ENCODE results near the gene P2RX5.

P2RX5 gene

GRCh38 chr17:3681565-3681964 is 14.4 kb downstream of the P2RX5 start:
- no peak for DNase-seq (ENCODE audit: low read depth)

DNA sequence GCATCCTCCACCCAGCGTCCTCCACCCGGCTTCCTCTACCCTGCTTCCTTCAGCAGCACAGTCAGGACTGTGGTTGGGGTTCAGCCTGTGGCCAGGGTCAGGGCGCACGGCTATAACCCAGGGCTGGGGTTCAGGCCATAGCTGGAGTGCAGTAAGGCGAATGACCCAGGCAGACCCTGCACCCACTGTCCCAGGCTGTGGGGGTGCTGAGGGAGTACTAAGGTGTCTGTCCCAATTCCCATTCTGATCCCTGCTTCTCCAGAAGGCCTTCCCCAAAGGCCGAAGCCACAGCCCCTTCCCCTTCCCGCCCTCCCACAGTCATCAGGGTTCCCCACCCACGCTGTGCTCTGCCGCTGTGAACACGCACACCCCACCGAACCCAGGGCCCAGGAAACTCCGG is 14.9 kb downstream of the P2RX5 start:
- DNase-seq (ENCODE audit: low read depth), result no peak

- DNase-seq (ENCODE audit: low read depth), result no peak
Measured at GRCh38 chr17:3679531-3680126, 16.3 kb downstream of the P2RX5 start.

GRCh38 chr17:3678821-3679530 is 17.0 kb downstream of the P2RX5 start:
- no peak for DNase-seq (ENCODE audit: low read depth)

GRCh38 chr17:3678095-3678820 is 17.7 kb downstream of the P2RX5 start:
- DNase-seq (ENCODE audit: low read depth), result no peak

DNA sequence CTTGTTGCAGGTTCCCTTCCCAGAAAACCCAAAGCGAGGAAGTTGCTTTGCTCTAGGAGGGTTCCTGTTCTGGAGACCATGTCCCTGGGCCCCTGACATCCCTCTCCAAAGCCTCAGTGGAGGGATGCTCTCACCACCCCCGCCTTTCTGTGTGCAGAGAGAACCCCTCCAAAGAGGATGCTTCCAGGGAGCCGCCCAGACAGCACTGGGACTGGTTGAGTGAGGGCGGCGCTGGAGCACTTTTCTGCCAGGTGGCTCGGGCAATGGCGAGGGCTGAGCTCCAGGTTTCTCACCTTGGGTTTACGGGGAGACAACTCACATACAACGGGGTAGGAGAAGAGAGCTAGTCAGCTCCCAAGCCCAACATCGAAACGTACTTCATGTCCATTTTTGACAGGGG is 20.1 kb downstream of the P2RX5 start:
- no peak for DNase-seq (ENCODE audit: low read depth)

DNA sequence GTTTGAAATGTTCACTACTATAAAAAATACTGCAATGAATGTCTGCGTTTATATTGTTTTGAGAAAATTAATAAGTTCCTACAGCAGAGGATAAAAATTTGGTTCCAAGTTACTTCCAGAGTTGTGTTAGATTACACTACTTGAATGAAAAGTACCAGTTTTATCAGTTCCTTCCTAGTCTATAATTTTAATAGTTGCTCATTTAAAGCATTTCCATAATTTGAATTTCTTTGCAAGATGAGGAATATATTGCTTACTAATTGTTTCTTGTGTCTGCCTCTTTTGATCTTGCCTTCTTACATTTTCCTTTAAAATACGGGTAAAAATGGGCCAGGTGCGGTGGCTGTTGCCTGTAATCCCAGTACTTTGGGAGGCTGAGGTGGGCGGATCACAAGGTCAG is 23.4 kb downstream of the P2RX5 start:
- no peak for DNase-seq (ENCODE audit: low read depth)

DNA sequence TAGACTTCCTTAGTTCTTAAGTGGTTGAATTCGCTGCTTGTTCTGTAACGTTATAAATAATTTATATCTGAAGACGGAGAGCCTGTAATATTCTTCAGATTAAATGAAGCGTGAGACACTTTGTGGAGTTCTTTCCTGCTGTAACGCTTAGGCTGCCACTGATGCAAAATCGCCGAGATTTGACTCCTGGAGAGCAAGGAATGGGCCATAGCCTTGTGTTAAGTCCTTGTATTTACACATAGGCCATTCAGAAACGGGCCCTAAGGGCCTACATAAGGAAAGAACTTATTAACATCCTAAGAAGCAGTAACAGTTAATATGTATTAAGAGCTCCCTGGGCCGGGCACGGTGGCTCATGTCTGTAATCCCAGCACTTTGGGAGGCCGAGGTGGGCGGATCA is 26.4 kb downstream of the P2RX5 start:
- no peak for DNase-seq (ENCODE audit: low read depth)

DNA sequence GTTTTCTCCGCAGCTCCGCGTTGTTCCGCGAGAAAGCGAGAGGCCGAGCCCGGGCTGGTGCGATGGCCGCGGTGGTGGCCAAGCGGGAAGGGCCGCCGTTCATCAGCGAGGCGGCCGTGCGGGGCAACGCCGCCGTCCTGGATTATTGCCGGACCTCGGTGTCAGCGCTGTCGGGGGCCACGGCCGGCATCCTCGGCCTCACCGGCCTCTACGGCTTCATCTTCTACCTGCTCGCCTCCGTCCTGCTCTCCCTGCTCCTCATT is 26.9 kb downstream of the P2RX5 start:
- DNase-seq (ENCODE audit: low read depth), result no peak

DNA sequence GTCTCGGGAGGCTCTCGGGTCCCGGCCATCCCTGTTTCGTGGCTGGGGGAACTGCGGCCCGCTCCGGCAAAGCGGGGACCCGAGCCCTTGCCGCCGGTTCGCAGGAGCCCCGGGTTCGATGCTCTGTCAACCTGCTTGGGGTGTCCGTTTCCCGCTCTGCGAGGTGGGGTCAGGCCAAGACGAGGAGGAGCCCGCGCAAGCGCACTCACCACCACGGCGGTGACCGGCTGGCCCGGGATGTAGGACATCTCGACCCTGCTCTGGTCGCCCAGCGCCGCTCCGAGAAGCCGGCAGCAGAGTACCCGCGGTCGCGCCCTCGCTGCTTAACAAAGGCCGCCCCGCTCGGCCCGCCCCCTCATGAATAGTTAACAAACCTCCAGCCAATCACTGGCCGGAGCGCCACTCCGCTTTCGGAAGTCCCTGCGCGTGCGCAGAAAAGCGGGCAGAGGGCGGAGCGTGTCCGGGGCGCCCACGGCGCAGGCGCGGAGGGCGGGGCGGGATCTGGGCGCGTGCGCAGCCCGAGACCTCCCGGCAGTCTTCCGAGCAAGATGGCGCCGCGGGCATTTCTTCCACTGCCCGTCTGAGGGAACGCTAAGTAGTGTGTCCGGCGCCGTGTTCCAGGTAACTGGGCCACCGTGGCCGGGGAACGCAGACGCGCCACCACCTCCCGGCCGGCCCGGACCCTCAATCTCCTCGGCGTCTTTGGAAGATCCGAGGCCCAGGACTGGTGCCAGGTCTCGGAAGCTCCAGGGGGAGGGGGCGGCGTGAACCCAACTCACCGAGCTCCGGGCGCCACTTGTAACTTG is 27.5 kb downstream of the P2RX5 start, which contains the start of the genes EMC6 and TAX1BP3:
Gene EMC6 (plus strand): TSS at position 534 of the 806 bp plus-strand sequence. CDS start 335 bp downstream, outside the sequence.
Gene TAX1BP3 (minus strand): TSS at position 300 of the 806 bp plus-strand sequence. CDS start 52 bp downstream, at position 248.
- DNase-seq (ENCODE audit: low read depth), result peak; percentile 98

DNA sequence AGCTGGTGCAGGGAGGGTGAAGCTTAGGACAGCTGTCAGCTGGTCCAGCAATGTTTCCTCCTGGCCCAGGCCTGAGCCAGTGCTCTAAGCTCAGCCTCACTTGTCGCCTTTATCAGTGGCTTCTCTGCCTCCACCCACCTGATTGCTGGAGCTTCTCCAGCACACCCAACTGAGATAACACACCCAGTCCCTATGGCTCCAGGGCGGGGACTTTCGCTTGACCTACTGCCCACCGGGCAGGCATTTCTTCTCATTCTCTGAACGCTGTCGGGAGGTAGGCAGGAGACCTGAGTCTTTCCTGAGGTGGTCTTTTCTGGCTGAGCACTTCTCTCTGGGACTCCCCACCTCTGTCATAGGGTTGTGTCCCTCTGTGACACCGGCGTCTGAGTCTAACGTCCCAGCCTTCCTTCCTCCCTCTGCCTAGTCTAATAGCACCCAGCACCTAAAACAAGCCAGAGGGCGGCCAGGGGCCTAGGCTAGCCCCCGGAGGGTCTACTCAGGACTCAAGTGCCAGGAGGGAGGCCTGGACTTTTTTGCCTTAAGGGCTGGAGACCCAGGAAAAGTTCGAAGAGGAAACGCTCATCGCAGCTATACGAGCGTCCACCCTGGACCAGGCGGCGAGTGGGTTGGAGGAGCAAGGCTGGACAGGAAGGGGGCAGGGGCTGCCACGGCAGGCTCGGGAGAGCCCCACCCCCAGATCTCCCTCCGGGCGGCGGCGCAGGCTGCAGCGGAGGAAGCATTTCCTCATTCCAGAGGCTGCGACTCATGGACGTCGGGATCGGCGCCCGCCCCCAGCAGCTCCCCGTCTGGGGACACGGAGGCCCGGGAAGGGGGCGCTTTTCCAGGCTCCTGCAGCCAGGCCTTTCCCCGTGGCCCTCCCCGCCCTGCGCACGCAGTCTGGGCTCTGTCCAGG is 28.3 kb downstream of the P2RX5 start:
- no peak for DNase-seq (ENCODE audit: low read depth)

- DNase-seq (ENCODE audit: low read depth), result no peak
Measured at GRCh38 chr17:3666516-3666915, 29.4 kb downstream of the P2RX5 start.

DNA sequence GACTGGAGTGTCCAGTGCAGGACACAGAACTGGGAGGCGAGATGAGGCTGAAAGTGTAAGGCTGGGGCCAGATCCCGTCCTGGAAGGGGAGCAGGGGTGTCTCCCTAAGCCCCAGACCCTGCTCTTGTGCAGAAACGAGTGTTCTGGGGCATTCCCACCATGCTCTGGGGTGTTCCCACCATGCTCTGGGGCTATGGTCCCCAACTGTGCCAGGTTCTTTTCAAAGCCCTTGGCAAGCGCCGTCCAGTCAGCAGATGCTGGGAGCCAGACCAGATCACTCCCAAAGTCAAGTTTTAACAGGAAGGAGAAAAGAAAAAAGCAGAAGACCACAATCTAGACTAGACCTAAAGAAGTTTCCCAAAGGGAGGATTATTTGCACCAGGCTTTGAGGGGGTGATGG is 30.1 kb downstream of the P2RX5 start:
- DNase-seq (ENCODE audit: low read depth), result no peak

GRCh38 chr17:3663102-3664011 is 32.6 kb downstream of the P2RX5 start:
- DNase-seq (ENCODE audit: low read depth), result no peak

DNA sequence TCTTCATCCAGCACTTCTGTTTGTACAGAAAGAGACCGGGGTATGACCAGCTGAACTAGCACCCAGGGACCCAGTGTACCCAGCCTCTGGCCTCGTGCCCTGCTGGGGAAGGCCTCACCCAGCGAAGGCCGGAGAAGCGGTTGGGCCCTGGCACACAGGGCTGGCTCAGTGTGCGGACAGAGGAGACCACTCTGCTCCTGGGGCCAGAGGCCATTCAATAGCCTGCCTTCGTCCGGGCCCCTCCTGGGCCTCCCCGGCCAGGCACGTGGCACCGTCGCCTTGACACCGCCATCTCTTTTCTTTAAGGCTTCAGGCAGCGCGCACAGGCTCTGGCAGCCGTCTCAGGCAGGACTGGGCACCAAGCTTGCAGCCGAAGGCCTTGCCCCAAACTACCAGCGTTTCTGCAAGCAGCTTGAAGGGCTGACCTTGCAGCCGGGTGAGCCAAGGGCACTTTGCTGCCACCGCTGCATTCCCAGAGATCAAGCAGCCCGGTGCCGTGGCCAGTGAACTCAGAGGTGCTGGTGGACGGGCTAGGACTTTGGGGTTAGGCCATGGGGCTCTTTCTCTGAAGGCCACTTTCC is 35.6 kb downstream of the P2RX5 start:
- no peak for DNase-seq (ENCODE audit: low read depth)

GRCh38 chr17:3659541-3660111 is 36.3 kb downstream of the P2RX5 start:
- no peak for DNase-seq (ENCODE audit: low read depth)

DNA sequence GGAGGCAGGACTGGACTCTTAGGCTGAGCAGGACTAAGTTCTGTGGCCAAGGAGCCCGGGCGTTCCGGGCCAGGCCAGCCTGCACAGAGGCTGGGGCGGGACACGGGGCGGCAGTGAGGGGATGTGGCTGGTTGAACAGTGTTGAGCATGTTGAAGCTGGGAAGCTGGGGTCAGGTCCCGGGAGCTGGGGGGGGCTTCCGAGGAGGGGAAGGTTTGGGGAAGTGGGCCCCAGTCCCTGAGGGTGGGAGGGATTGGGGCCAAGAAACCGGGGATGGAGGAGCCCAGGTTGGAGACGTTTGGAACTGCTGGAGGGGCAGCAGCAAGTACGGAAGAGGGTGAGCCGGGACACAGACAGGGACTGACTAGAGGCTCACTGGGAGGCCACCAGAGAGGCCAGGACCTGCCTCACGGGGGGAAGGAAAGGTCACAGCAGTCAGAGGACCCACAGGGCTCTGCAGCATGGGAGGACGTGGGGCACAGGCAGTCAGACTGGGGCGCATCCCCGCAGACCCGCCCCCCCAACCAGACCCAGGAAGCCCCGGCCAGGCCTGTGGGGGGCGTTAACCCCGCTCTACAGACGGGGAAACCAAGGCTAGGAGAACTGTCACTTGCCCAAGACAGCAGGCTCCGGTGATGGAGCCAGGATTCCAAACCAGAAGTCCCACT is 37.0 kb downstream of the P2RX5 start:
- DNase-seq (ENCODE audit: low read depth), result no peak

DNA sequence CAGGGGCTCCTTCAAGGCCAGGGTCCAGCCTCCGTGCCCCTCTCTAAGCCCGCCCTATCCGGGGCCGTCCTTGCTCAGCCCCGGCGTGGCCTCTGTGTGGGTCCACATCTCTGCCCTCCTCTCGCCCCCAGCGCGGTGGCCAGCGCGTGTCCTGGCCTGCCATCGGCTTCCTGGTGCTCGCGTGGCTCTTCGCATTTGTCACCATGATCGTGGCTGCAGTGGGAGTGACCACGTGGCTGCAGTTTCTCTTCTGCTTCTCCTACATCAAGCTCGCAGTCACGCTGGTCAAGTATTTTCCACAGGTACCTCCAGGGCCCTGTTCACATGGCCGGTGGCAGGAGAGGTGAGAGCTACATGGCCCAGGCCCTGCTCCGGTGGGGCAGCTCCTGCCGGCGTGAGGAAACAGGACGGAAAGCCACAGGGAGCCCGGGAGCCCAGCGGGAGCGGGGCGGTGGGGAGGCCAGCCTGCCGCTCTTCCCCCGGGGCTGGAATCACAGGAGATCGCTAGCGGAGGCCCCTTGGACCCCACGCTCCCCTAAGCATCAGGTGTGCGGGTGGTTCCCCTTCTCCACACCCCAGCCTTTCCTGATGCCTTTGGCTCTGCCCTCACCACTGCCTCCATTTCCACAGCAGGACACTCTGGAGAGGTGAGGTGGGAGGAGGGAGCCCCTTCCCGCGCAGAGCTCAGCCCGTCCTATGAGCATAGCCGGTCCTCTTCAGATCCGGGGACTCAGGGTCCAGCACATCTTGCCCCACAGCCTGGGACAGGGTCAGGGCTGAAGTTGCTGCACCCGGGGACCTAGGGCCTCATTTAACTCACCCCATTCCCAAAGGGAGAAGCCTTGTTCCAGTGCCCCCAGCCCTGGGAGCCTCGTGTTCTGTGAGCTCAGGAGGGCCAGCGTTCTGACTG is 37.8 kb downstream of the P2RX5 start:
- DNase-seq (ENCODE audit: low read depth), result no peak

Measured in T follicular helper cell (primary cell).